Activated CD8-positive, alpha-beta memory T cell treated with anti-CD3 and anti-CD28 coated beads for 36 hours (primary cell): Measurements from ENCODE around the gene RASD2. TPM values are rescaled to one million over a fixed set of nuclear protein-coding genes. Genes with fewer than 3 reads are reported as not detected.

Experiments
- CTCF ChIA-PET: fragments of 350-600 bp; sonication (Branson Sonifier 250); formaldehyde crosslinking; loops from one replicate; lab custom pipeline; 2021; ENCODE audit warnings: antibody characterized with exemption; lab: Charles Lee
- POLR2A ChIA-PET: fragments of 350-600 bp; sonication (Branson Sonifier 250); formaldehyde crosslinking; loops from one replicate; lab custom pipeline; 2021; ENCODE audit warnings: antibody characterized with exemption; lab: Charles Lee
- total RNA-seq, 2 experiments: library from RNA; stranded (reverse); gene quantifications; one replicate each; pipeline ENCODE4 v1.2.3, GENCODE V29; 2021

The RASD2 gene
- total RNA-seq, 2 experiments from 2014 or later, result 0.11 TPM; not detected in 1

DNA sequence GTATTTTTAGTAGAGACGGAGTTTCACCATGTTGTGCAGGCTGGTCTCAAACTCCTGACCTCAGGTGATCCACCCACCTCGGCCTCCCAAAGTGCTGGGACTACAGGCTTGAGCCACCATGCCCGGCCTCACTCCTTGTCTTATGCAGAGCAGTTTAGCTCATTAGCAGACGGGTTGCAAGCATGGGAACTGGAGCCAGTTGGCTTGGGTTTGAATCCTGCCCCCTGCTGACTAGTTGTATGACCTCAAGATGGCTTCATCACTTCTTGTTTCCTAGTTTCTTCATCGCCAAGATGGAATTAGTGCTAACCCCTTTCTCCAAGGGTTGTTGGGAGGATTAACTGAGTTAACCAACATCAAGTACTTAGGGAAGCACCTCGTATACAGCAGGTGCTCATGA, 23.4 kb upstream of the RASD2 start:
- POLR2A ChIA-PET, result no interaction called here
- CTCF ChIA-PET, result no interaction called here

DNA sequence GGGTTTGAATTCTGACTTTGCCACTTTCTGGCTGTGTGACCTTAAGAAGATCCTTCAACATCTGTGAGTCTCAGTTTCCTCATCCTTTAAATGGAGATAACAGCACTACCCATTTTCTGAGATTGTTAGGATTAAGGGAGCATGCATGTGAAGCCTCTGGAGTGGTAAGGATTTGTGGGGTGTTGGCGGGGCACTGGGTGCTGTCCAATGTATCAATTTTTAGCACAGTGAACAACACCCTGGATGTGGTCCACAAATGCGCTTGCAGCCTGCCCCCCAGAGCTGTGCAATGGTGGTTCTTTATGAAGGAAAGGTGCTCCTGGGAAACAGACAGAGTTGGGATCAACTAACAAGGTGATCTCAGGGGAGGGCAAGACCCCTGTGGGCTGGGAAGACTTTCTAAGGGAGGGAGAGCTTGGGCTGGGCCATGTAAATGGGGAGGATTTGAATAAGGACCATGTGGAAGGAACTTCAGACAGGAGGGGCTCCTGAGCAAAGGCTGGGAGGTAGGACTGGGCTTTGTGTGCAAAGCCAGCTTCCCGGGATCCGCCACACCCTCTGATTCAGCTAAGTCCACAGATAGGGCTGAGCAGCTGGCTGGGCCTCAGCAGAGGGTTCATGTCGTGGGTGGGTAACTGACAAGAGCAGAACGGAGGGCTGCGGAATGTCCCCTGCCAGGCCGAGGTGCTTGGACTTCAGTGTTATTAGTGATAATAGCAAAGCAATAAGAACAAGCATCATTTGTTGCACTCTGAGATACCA, 22.7 kb upstream of the RASD2 start:
- CTCF ChIA-PET, result no interaction called here
- POLR2A ChIA-PET, result no interaction called here

DNA sequence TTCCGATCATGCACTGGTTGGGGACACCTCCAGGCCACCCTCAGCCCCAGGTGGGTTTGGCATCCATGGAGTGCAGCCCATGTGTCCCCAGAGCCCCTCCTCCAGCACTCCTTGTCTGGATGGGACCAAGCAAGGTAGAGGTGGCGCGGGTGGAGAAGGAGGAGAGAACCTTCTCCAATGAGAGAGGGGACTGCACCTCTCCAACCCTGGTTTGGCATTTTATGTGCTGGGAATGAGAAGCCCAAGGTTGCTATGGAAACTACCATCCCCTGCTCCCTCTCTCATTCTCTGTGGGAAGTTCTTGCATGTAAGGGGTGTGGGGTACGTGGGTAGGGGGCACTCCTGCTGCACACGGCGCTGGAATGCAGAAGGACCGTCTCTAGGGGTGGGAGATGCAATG, 21.8 kb upstream of the RASD2 start:
- CTCF ChIA-PET, result no interaction called here
- POLR2A ChIA-PET, result no interaction called here

DNA sequence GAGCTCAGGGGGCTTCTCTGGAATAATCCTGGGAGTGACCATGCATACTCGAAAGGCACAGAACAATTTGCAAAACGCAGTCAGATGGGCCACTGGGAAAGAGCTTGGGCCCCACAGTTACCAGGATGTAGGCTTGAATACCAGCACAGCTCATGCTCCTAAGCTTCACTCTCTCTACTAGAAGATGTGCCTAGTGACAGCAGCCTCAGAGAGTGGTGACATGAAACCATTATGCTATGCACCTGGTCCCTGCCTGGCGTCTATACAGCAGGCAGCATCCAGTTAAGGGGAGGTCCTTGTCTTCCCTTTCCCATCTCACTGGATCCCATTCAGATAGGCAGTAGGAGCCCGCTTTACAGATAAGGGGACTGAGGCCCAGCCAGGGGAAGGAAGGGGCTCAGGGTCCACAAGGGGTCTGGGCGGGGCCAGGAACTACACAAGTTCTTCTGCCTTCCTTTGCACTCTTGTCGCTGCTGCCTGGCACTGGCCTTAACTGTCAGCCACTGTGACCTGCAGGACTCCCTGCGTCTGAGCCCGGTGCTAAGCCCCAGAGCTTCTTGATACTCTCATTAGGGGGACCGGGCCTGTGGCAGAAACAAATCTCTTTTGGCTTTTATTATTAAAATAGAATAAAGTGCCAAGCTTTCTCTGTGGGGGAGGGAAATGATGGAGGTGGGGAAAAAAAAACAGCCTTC, 21.2 kb upstream of the RASD2 start:
- POLR2A ChIA-PET, result no interaction called here

DNA sequence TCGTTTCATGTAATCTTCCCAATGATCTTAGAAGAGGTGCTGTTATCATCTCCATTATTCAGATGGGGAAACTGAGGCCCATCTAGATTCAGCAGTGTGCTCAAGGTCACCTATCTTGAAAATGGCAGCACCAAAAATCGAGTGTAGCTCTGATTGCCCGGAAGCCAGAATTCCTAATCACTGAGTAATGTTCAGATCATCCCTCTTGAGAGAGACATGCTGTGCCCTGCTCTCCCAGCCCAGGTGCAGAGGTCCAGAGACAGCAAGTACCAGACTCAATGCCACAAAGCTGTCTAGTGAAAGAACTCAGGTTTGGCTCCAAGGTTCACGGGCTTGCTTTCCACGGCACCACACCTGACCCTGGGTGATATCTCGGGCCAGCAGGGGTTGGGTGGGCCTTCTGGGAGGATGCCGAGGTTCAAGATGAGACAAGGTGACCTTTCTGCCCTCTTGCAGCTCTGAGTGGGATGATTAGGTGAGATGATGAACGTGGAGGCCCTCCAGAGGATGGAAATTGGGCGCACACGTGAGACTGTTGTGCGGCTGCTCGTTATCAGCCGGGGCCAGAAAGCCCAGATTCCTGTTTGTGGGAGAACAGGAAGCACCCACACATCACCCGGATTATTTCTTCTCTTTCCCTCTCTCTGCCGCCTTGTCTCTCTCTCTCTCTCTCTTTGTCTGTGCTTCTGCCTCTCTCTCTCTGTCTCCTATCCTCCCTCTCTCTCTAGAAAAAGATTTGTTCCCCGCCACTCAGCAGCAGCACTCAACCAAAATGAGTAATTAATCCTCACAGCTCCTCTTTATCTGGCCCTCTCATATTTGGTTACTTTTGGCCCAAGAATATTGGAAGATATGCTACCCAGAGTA, 19.0 kb upstream of the RASD2 start:
- ChIA-PET POLR2A (no interaction called here), CTCF (interaction anchor here (0.7 kb wide), 1 partner anchor 17 kb away, joined by 3 read pairs; no protein-coding TSS in a partner anchor)

More for the DNA sequence above, 21.2 kb upstream of the RASD2 start:
- CTCF ChIA-PET, result no interaction called here

DNA sequence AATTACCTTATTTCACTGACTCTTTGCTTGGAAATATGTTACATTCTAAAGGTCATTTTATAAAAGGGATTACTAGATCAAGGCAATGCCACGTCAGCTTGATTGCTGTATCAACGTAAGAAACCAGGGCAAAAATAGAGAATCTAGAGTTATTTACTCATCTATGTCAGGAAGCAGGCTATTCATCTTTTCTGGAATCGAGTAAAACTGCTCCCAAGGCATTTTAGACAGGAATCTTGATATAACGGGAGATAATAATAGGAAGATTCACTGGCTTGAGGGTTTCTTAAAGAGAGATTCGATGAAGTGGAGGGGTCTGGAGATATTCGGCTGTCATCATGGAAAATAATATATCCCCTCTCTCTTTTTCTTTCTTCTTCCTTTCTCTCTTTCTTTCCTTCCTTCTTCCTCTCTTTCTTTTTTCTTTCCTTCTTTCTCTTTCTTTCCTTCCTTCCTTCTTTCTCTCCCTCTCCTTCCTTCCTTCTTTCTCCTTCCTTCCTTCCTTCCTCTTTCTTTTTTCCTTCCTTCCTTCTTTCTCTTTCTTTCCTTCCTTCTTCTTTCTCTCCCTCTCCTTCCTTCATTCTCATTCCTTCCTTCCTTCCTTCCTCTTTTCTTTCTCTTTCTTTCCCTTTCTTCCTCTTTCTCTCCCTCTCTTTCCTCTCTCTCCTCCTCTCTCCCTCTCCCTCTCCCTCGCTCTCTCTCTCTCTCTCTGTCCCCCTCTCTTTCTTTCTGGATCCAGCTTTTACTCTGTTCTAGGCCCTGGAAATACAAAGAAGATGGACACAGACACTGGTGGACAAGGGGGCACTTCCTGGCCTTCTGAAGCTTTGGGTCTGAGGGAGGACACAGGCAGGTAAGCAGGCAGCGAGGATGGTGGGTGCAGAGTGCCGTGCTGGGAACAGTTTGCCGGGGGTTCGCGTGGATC, 18.1 kb upstream of the RASD2 start:
- ChIA-PET CTCF (no interaction called here), POLR2A (interaction anchor here (0.7 kb wide), 1 partner anchor 428 kb away, joined by 3 read pairs; no protein-coding TSS in a partner anchor)

DNA sequence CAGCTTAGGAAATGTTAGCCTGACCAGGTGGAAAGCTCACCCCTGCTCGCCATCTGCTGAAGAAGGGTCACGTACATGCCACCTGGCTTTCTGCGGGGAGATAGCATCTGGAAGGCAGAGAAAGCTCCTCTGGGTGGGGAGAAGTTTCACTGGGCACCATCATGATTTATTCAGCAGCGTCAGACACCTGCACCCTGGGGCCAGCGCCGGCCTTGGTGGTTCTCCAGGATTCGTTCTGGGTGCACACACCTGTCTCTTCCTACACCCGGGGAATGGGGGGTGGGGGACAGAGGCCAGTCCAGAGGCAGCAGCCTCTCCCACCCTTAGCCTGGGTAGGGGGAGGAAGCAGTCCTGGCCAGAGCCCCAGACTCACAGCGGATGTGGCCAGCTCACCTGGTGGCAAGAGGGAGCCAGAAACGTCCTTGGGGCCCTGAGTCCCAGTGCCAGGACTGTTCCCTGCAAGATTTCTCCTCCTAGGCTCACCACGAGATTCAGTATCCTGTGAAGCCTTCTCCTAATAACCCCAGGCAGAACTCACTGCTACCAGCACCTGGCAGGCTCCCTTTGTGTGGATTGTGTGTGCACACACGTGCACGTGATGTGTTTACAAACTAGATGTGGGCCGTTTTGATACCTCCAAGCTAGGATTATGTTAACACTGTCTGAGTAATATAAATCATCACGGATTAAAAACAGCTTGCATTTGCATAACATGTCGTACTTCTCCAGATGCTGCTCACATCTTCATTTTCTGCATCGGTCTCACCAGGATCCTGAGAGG, 17.3 kb upstream of the RASD2 start:
- CTCF ChIA-PET, result no interaction called here
- POLR2A ChIA-PET, result interaction anchor here (0.7 kb wide), 1 partner anchor 428 kb away, joined by 3 read pairs; no protein-coding TSS in a partner anchor

DNA sequence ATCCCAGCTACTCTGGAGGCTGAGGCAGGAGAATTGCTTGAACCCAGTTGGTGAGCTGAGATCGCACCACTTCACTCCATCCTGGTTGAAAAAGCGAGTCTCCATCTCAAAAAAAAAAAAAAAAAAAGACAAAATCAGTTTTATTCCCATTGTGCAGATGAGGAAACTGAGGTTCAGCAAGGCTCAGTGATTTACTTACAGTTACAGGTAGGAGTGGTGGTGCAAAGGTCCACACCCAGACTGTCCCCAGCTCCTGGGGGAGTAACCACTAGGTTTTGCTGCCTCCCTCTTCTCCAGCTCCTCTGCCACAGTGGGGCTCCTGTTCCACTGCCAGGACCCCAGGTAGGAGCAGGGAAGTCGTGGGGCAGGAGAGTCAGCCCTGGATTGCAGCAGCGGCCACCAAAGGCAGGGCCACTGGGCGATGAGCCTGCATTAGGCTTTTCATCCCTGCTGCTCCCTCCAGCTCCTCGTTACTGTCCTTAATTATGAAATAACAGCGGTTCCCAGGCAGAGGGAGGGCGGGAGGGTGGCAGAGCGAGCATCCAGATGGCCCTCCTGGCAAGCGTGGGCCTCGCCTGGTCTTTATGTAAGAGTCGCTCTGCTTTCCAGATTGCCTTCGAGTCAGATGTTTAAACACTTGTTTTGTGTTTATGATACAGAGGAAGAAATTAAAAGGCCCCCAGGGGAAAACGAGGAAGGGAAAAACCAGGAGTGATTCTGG, 15.5 kb upstream of the RASD2 start:
- ChIA-PET POLR2A (no interaction called here), CTCF (interaction anchor here (0.7 kb wide), 2 partner anchors 50 to 377 kb away, joined by 3 to 4 read pairs; no protein-coding TSS in a partner anchor)

DNA sequence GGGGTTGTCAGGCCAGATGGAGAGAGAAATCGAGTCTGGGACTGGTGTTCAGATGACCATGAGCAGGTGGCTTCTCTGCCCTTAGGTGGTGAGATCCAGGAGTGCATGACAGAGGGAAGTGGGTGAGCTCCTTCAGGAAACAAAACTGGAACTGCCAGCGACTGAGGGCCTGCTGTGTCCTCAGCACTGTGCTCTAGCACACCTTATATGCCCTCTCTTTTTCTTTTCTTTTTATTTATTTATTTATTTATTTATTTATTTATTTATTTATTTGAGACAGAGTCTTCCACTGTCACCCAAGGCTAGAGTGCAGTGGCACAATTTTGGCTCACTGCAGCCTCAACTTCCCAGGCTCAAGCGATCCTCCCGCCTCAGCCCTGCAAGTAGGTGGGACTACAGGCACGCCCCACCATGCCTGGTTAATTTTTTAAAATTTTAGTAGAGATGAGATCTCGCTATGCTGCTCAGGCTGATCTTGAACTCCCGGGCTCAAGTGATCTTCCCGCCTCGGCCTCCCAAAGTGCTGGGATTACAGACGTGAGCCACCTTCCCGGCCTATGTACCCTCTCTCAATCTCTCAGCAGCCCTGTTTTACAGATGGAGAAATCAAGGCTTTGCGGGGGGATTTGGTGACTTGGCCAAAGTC, 14.8 kb upstream of the RASD2 start:
- CTCF ChIA-PET, result no interaction called here
- POLR2A ChIA-PET, result no interaction called here

DNA sequence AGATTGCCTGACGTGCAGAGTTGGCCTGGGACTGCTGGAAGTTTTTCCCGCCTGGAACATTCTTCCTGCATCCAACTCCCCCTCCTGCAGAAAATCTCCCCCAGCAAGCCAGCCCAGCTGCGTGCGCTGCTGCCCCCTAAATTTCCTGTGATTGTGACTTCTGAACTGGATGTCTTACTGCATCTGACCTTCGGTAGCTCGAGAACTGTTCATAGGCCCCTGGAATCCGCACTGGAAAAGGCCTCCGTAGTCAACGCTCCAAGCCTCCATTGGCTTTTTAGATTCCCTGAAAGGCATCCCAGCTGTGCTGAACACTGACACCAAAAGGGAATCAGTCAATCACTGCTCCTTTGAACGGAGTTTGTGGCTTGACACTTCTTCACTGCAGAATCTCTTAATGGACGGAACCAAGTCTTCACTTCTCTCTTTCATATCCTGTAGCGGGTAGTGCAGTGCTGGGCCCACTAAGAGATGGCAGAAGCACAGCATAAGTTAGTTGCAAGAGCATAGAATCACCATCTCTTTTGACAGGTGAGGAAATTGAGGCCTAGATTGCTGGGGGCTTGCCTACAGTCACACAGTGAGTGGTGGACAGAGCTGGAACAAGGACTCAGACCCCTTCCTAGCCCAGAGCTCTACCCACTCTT, 14.2 kb upstream of the RASD2 start:
- POLR2A ChIA-PET, result no interaction called here
- CTCF ChIA-PET, result no interaction called here

DNA sequence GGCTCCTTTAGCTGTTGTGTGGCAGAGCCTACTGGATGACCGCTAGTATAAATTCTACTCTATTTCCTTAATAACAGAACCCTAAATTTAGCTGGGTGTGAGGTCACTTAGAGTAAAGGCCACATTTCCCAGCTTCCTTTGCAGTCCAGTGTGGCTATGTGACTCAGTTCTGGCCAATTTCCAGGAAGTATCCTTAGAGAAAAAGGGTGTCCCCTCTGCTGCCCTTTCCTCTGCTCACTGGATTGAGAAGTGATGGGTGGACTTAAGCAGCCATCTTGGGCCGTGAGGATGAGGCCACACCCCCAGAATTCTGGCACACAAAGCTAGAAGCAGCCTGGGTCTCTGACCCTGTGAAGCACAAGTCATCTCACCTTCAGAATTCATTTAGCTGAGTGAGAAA, 11.7 kb upstream of the RASD2 start:
- ChIA-PET POLR2A (no interaction called here), CTCF (no interaction called here)

DNA sequence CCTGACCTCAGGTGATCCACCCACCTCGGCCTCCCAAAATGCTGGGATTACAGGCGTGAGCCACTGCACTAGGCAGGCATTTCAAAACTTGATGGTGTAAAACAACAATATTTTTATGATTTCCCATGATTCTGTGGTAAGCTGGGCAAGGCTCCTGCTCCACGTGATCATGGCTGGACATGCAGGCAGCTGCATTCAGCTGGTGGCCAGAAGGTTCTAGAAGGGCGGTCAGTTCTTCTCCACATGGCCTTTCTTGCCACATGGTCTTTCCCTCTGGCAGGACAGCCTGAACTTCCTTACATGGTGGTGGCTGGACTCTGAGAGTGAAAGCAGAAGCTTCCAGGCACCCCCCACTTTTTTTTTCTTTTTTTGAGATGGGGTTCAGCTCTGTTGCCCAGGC, 9.9 kb upstream of the RASD2 start:
- ChIA-PET POLR2A (no interaction called here), CTCF (no interaction called here)

DNA sequence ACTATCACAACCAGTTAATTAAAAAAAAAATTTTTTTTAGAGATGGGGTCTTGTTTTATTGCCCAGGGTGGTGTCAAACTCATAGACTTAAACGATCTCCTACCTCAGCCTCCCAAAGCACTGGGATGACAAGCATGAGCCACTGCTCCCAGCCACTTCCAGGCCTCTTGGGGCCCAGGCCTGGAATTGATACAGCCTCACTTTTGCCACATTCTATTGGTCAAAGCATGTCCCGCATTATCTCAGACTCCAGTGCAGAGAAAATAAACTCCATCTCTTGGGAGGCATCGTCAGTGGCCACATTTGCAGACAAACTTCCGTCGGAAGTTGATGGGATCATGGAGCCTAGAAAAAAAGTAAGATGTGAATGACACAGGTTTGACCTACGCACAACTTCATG, 9.4 kb upstream of the RASD2 start:
- ChIA-PET CTCF (no interaction called here), POLR2A (no interaction called here)

DNA sequence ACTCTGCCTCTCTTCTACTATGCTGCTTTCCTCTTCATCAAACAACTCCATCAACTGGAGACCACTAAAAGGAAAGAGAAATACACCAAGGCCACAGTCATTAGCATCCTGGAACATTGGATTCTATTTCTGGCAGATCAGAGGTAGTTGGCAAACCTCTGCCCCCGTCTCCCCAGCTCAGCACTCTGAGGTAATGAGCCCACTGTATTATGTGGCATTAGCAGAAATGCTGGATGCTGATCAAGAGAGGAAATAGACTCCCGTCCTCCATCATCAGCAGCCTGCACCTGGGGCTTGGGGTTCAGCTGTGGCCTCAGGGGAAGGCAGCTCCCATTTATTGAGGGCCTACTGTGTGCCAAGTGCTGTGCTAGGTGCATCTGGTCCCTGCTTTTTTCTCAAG, 9.0 kb upstream of the RASD2 start:
- POLR2A ChIA-PET, result no interaction called here
- CTCF ChIA-PET, result no interaction called here

DNA sequence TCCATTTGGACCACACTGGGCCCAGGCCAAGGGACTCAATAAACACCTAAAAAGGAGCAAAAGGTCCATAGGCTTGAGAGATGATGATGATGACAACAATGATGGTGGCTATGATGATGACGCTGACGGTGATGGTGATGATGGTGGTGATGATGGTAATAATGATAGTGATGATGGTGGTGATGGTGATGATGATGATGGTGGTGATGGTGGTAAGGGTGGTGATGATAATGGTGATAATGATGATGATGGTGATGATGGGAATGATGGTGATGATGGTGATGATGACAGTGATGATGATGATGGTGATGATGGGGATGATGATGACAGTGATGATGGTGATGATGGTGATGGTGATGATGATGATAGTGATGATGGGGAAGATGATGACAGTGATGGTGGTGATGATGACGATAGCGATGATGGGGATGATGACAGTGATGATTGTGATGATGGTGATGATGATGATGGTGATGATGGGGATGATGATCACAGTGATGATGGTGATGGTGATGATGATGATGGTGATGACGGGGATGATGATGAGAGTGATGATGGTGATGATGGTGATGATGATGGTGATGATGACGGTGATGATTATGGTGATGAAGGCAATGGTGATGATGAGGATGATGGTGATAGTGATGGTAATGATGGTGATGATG, 7.1 kb upstream of the RASD2 start:
- POLR2A ChIA-PET, result no interaction called here
- CTCF ChIA-PET, result no interaction called here

DNA sequence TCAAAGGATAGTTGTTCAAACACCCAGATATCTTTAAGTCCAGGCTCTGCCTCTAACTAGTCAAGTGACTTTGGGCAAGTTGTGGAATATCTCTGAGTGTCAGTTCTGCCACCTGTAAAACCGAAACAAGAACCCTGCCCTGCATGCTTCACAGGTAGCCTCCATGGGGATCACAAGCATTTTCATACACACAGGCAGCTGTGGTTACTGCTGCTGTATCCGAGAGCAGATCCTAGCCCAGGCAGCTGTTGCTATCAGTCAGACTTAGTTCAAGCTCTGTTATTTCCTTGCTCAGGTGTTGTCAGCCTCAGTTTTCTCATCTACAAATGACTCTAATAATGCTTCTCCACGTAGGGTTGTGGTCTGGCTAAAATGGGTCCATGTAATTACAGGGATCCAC, 6.5 kb upstream of the RASD2 start:
- ChIA-PET POLR2A (no interaction called here), CTCF (no interaction called here)
